Activated T-helper 17 cell treated with anti-CD3 and anti-CD28 coated beads, Interleukin-2, amount 50 U/mL, for 72 hours (primary cell): ENCODE data around the gene ELF1. TPM values are rescaled to one million over a fixed set of nuclear protein-coding genes. Genes with fewer than 3 reads are reported as not detected.
"Not testable (repeated sequence)": the region's sequence is repeated elsewhere in the genome, so short reads cannot be mapped to it uniquely, and the experiment has no call there.

Experiments
- ATAC-seq: fragments of 150-1000 bp; cut with Tn5 transposase; replicated peaks from 2 replicates; pipeline ENCODE4 v1.10.0; 2021; ENCODE audit warnings: mild to moderate bottlenecking, moderate library complexity
- H3K27ac Mint-ChIP-seq: one replicate; pipeline ENCODE4 v1.8.0; 2022; ENCODE audit warnings: mixed read lengths
- H3K27me3 Mint-ChIP-seq: one replicate; pipeline ENCODE4 v1.8.0; 2022; ENCODE audit warnings: mixed read lengths
- H3K36me3 Mint-ChIP-seq: one replicate; pipeline ENCODE4 v1.8.0; 2022; ENCODE audit warnings: low read depth, mild to moderate bottlenecking, mixed read lengths
- H3K4me1 Mint-ChIP-seq: one replicate; pipeline ENCODE4 v1.8.0; 2022; ENCODE audit warnings: mixed read lengths
- H3K4me3 Mint-ChIP-seq: one replicate; pipeline ENCODE4 v1.8.0; 2022; ENCODE audit warnings: mild to moderate bottlenecking, mixed read lengths
- H3K9me3 Mint-ChIP-seq: one replicate; pipeline ENCODE4 v1.8.0; 2022; ENCODE audit warnings: mixed read lengths
- total RNA-seq, 2 donors: library from RNA; stranded (reverse); gene quantifications; one replicate each; pipeline ENCODE4 v1.2.3, GENCODE V29; 2022

Gene ELF1
- total RNA-seq, 2 donors from 2014 or later, result 76.0 to 80.1 TPM

DNA sequence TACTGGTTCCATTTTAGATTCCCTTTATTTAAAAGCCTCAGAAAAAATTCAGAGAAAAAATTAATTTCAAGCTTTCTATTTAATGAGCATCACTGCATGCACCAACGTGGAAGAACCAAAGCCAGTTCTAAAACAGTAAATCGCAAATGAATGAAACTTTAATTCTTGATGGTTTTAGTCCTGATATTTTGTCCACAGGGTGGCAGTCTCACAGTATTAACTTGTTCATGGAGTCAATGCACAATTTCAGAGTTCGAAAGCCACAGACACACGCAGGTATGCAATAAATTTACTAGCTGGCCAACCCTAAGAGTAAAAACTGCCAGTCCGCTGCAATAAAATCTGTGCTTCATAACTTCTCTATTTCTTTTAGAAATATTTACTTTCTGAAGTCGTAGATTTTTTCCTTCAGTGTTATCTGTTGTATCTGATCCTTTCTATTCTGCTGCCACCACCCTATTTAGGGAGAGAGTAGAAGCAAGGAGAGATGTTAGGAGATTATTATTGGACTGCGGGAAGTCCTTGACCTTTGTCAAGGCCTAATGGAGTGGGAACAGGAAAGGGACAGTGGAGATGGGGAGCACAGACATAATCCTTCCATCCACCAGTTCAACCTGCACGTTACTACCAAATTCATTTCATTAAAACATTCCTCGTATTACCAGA lies 35.2 kb upstream of the ELF1 start:
- Mint-ChIP-seq H3K9me3 (no peaks in the 10 kb centered on the region), H3K36me3 (no peaks in the 10 kb centered on the region), H3K4me1 (peaks cover 29% of the 10 kb centered on the region), H3K27me3 (no peaks in the 10 kb centered on the region), H3K4me3 (peak overlapping the region; percentile 30), H3K27ac (no peak overlapping the region)
- peak; percentile 54 for ATAC-seq

DNA sequence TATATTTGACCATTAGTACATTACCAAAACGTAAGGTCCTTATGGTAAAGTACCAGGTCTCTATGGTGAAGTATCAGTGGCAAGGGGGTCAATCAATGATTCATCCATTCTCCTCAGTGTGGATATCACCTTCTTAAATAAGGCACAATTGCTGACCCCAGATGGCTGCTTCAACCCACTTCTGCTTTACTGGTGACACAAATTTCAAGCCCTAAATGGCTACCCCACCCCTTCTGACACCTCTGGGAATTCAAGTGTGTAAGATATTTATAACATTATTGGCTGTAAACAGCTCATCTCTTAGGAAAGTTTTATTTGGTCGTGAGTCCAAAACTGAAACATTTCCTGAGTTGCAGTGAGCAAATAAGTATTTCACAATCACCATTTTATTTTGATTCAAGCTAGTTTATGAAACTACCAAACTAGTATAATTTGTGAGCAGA lies 34.3 kb upstream of the ELF1 start:
- no peak overlapping the region for H3K27ac Mint-ChIP-seq
- no peaks in the 10 kb centered on the region for H3K27me3 Mint-ChIP-seq
- no peak for ATAC-seq
- no peak overlapping the region for H3K4me3 Mint-ChIP-seq
- H3K4me1 Mint-ChIP-seq, result peaks cover 33% of the 10 kb centered on the region
- no peaks in the 10 kb centered on the region for H3K9me3 Mint-ChIP-seq
- H3K36me3 Mint-ChIP-seq, result no peaks in the 10 kb centered on the region

DNA sequence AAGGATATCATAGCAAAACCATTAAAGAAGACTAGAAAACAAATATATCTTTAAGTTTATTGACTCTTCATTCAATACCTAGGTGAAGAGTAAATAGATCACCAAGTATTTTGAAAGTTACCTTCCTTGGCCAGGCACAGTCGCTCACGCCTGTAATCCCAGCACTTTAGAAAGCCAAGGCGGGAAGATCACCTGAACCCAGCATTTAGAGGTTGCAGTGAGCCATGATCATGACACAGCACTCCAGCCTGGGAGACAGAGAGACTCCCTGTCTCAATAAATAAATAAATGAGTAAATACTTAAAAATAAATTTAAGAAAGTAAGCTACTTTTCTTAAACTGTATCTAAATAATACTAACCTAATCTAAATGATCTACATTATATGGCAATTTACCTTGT lies 33.3 kb upstream of the ELF1 start:
- H3K4me3 Mint-ChIP-seq, result no peak overlapping the region
- ATAC-seq, result no peak
- H3K27ac Mint-ChIP-seq, result no peak overlapping the region
- no peaks in the 10 kb centered on the region for H3K36me3 Mint-ChIP-seq
- H3K9me3 Mint-ChIP-seq, result no peaks in the 10 kb centered on the region
- H3K27me3 Mint-ChIP-seq, result no peaks in the 10 kb centered on the region
- peaks cover 29% of the 10 kb centered on the region for H3K4me1 Mint-ChIP-seq

DNA sequence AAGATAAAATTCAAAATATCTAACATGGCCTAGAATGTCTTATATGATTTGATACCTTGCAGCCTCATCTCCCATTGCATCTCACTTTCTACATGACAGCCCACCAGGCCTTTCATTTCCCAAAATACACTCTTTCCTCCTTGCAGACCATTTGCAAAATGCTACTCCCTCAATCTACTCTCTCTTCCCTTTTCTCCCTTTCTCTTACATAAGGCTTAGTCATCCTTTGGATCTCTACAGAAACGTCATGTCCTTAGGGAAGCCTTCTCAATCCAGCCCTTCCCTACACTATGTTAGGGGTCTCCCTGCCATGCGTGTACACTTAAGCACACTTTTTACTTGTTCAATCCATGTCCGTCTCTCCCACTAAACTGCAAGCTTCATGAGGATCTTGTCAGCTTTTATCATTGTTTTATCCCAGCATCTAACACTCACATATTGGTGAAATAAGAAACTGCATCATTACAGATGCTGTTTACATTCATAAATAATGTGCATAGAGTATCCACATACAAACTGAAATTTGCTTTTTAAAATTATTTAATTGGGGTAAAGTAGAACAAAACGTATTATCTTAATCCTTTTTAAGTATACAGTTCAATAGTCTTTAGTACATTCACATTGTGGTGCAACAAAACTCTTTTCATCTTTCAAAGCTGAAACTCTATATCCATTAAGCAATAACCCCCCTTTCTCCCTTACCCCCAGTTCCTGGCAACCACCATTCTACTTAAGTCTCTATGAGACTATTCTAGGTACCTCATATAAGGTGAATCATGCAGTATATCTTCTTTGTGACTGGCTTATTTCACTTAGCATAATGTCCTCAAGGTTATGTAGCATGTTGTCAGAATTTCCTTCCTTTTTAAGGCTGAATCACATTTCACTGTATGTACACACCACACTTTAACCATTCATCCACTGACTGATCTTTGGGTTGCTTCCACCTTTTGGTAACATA lies 30.6 kb upstream of the ELF1 start:
- Mint-ChIP-seq H3K27me3 (no peaks in the 10 kb centered on the region), H3K27ac (no peak overlapping the region), H3K9me3 (no peaks in the 10 kb centered on the region), H3K4me3 (no peak overlapping the region), H3K36me3 (no peaks in the 10 kb centered on the region), H3K4me1 (peaks cover 14% of the 10 kb centered on the region)
- ATAC-seq, result peak; percentile 91

GRCh38 chr13:41048640-41049039 lies 29.5 kb upstream of the ELF1 start:
- Mint-ChIP-seq H3K36me3 (no peaks in the 10 kb centered on the region), H3K27ac (no peak overlapping the region), H3K27me3 (no peaks in the 10 kb centered on the region), H3K9me3 (no peaks in the 10 kb centered on the region), H3K4me3 (no peak overlapping the region), H3K4me1 (peaks cover 10% of the 10 kb centered on the region)
- no peak for ATAC-seq

DNA sequence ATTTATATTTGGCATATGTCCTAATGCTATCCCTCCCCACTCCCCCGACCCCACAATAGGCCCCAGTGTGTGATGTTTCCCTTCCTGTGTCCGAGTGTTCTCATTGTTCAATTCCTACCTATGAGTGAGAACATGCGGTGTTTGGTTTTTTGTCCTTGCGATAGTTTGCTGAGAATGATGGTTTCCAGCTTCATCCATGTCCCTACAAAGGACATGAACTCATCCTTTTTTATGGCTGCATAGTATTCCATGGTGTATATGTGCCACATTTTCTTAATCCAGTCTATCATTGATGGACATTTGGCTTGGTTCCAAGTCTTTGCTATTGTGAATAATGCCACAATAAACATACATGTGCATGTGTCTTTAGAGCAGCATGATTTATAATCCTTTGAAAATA lies 23.3 kb upstream of the ELF1 start:
- not testable (repeated sequence) for H3K4me1 Mint-ChIP-seq, H3K36me3 Mint-ChIP-seq, H3K4me3 Mint-ChIP-seq, H3K27ac Mint-ChIP-seq, ATAC-seq, H3K27me3 Mint-ChIP-seq, H3K9me3 Mint-ChIP-seq

- Mint-ChIP-seq H3K4me1 (no peaks in the 10 kb centered on the region), H3K4me3 (no peak overlapping the region), H3K27ac (no peak overlapping the region), H3K36me3 (no peaks in the 10 kb centered on the region), H3K9me3 (no peaks in the 10 kb centered on the region), H3K27me3 (no peaks in the 10 kb centered on the region)
- no peak for ATAC-seq
Measured at GRCh38 chr13:41040584-41041334, 21.6 kb upstream of the ELF1 start.

DNA sequence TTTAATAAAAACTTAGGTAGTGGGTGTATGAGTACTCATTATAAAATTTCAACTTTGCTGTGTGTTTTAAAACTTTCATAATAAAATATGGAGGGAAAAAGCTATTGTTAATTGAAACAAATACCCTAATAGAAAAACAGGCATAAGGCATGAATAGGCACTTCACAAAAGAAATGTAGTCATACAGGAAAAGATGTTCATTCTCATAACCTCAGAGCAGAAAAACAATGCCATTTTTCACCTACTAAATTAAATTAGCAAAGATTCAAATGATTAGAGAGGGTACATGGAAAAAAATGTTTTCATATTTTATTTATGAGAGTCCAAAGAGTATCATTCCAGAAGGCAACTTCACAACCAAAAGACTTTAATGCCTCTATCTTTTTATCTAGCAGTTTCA lies 20.6 kb upstream of the ELF1 start:
- Mint-ChIP-seq H3K9me3 (no peaks in the 10 kb centered on the region), H3K36me3 (no peaks in the 10 kb centered on the region), H3K4me1 (peaks cover 4% of the 10 kb centered on the region), H3K27me3 (no peaks in the 10 kb centered on the region), H3K27ac (no peak overlapping the region), H3K4me3 (no peak overlapping the region)
- no peak for ATAC-seq

DNA sequence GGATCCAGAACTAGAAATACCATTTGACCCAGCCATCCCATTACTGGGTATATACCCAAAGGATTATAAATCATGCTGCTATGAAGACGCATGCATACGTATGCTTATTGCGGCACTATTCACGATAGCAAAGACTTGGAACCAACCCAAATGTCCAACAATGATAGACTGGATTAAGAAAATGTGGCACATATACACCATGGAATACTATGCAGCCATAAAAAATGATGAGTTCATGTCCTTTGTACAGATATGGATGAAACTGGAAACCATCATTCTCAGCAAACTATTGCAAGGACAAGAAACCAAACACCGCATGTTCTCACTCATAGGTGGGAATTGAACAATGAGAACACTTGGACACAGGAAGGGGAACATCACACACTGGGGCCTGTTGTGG lies 17.4 kb upstream of the ELF1 start:
- H3K27ac Mint-ChIP-seq, H3K4me1 Mint-ChIP-seq, H3K36me3 Mint-ChIP-seq, H3K9me3 Mint-ChIP-seq, ATAC-seq, H3K4me3 Mint-ChIP-seq, H3K27me3 Mint-ChIP-seq: not testable (repeated sequence)

DNA sequence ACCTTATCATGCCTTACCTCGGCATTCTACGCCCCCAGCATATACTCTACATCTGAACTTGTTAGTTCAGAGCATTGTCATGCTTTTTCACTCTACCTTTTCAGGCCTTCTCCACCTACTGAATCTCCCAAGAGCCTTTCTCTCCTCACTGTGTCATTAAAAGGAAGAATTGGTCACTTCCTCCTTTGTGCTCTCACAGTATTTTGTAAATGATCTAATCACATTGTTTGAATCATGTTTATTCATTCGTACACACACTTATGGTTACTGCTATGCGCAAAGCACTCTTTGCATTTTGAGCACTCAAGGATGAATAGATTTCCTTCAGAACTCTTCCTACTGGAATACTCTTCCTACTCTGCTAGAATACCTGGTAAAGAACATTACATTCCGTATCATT lies 15.8 kb upstream of the ELF1 start:
- H3K4me1 Mint-ChIP-seq, result peaks cover 10% of the 10 kb centered on the region
- H3K9me3 Mint-ChIP-seq, result no peaks in the 10 kb centered on the region
- no peak overlapping the region for H3K27ac Mint-ChIP-seq
- ATAC-seq, result peak; percentile 72
- no peaks in the 10 kb centered on the region for H3K36me3 Mint-ChIP-seq
- H3K27me3 Mint-ChIP-seq, result no peaks in the 10 kb centered on the region
- no peak overlapping the region for H3K4me3 Mint-ChIP-seq

GRCh38 chr13:41034382-41034781 lies 15.3 kb upstream of the ELF1 start:
- Mint-ChIP-seq H3K36me3 (no peaks in the 10 kb centered on the region), H3K9me3 (no peaks in the 10 kb centered on the region), H3K27ac (no peak overlapping the region), H3K27me3 (no peaks in the 10 kb centered on the region), H3K4me1 (peaks cover 15% of the 10 kb centered on the region), H3K4me3 (no peak overlapping the region)
- no peak for ATAC-seq

DNA sequence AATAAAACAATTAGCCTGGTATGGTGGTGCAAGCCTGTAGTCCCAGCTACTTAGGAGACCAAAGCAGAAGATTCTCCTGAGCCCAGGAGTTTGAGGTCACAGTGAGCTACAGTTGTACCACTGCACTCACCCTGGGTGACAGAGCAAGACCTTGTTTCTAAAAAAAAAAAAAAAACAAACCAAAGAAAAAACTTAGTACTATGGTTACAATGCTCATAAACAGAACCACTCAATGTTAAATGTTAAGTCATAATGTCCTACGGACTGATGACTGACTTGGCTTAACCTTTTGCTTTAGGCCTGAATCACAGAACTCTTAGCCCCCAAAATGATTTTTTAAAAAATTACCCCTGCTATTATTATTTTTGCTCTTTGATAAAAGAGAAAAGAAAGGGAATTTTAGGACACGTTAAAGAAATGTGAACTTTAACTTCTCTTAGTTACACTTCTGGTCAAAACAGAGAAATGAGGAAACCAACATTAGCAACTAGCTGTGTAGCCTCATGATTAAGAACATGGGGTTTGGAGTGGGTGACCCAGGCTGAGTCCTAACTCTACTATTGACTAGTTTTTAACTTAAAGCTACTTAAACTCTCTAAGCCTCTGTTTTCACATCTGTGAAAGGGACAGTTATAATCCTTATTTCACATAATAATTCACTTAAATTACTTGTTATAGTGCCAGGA lies 13.7 kb upstream of the ELF1 start:
- peak; percentile 64 for ATAC-seq
- no peaks in the 10 kb centered on the region for H3K27me3 Mint-ChIP-seq
- no peaks in the 10 kb centered on the region for H3K9me3 Mint-ChIP-seq
- no peak overlapping the region for H3K4me3 Mint-ChIP-seq
- no peak overlapping the region for H3K27ac Mint-ChIP-seq
- H3K36me3 Mint-ChIP-seq, result no peaks in the 10 kb centered on the region
- H3K4me1 Mint-ChIP-seq, result peaks cover 15% of the 10 kb centered on the region

GRCh38 chr13:41029629-41030028 lies 10.5 kb upstream of the ELF1 start:
- Mint-ChIP-seq H3K4me3 (no peak overlapping the region), H3K36me3 (no peaks in the 10 kb centered on the region), H3K27ac (no peak overlapping the region), H3K27me3 (no peaks in the 10 kb centered on the region), H3K4me1 (peaks cover 20% of the 10 kb centered on the region), H3K9me3 (no peaks in the 10 kb centered on the region)
- peak; percentile 70 for ATAC-seq

DNA sequence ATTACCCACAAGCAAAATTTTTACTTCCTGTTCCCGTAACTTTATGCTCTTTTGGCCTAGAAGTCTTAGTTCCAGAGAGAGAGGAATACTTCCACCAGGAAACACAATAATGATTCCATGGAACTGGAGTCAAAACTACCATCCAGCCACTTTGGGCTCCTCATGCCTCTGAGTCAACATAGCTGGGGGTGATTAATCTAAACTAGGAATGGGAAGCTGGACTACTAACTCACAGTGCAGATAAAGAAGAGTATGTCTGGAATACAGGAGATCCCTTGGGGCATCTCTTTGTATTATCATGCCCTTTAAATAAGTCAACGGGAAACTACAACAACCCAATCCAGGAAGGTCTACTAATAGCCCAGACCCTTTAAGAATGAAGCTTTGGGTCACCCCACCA lies 8.9 kb upstream of the ELF1 start:
- no peaks in the 10 kb centered on the region for H3K9me3 Mint-ChIP-seq
- H3K27me3 Mint-ChIP-seq, result no peaks in the 10 kb centered on the region
- no peak overlapping the region for H3K4me3 Mint-ChIP-seq
- H3K27ac Mint-ChIP-seq, result no peak overlapping the region
- no peak for ATAC-seq
- H3K36me3 Mint-ChIP-seq, result no peaks in the 10 kb centered on the region
- H3K4me1 Mint-ChIP-seq, result peaks cover 19% of the 10 kb centered on the region
